HepG2 (cell line): Measurements from ENCODE around the gene IFI27L2. TPM values are rescaled to one million over a fixed set of nuclear protein-coding genes. Genes with fewer than 3 reads are reported as not detected.
A peak's percentile ranks its signal among the peaks of the same experiment; 100 is the strongest.

Experiments
- KDM5B ChIP-seq: sonication (generic); formaldehyde crosslinking; IDR thresholded peaks from 2 replicates; pipeline ENCODE4 v1.4.0; 2020; ENCODE audit warnings: missing genetic modification reagents, mild to moderate bottlenecking, borderline replicate concordance
- NFKB2 ChIP-seq: sonication (generic); formaldehyde crosslinking; IDR thresholded peaks from 2 replicates; pipeline ENCODE4 v1.4.0; 2020; ENCODE audit warnings: missing genetic modification reagents, borderline replicate concordance
- NR2F2 ChIP-seq: IDR thresholded peaks from 2 replicates; pipeline ENCODE4 v1.6.1; 2012; ENCODE audit warnings: low read depth, inconsistent platforms, borderline replicate concordance
- PHF8 ChIP-seq: sonication (generic); formaldehyde crosslinking; IDR thresholded peaks from 2 replicates; pipeline ENCODE4 v1.5.0; 2020; ENCODE audit warnings: missing genetic modification reagents
- RCOR2 ChIP-seq: IDR thresholded peaks from 2 replicates; pipeline ENCODE4 v1.6.1; 2016; ENCODE audit warnings: missing biosample characterization, missing genetic modification reagents
- SIN3A ChIP-seq: IDR thresholded peaks from 2 replicates; pipeline ENCODE4 v1.6.1; 2011; ENCODE audit warnings: low read depth, mild to moderate bottlenecking, control low read depth, low read length, borderline replicate concordance
- TEAD2 ChIP-seq: sonication (generic); formaldehyde crosslinking; IDR thresholded peaks from 2 replicates; pipeline ENCODE4 v1.9.0; 2021; ENCODE audit warnings: missing genetic modification reagents
- ZFP82 ChIP-seq: sonication (generic); formaldehyde crosslinking; IDR thresholded peaks from 2 replicates; pipeline ENCODE4 v1.5.1; 2020; ENCODE audit warnings: mild to moderate bottlenecking, missing genetic modification reagents, borderline replicate concordance
- ZNF329 ChIP-seq: sonication (generic); formaldehyde crosslinking; IDR thresholded peaks from 2 replicates; pipeline ENCODE4 v1.9.0; 2021; ENCODE audit warnings: low read depth, mild to moderate bottlenecking, missing genetic modification reagents
- ZNF496 ChIP-seq: sonication (generic); formaldehyde crosslinking; IDR thresholded peaks from 2 replicates; pipeline ENCODE4 v1.8.1; 2023; ENCODE audit warnings: mild to moderate bottlenecking, moderate library complexity, missing genetic modification reagents; ENCODE audit not compliant: insufficient replicate concordance
- ZNF660 ChIP-seq: sonication (generic); formaldehyde crosslinking; IDR thresholded peaks from 2 replicates; pipeline ENCODE4 v1.5.1; 2020; ENCODE audit warnings: mild to moderate bottlenecking, low read depth, missing genetic modification reagents, borderline replicate concordance
- ZNF790 ChIP-seq: sonication (generic); formaldehyde crosslinking; IDR thresholded peaks from 2 replicates; pipeline ENCODE4 v1.8.0; 2022; ENCODE audit warnings: missing genetic modification reagents, mild to moderate bottlenecking, borderline replicate concordance
- polyA plus RNA-seq, 8 experiments: library from polyadenylated mRNA; depleted of rRNA in 3 of 8; stranded (reverse) in 7 of 8; unstranded in 1 of 8; fragments of >200 nt; fragmentation: Illumina TruSeq in 4 of 8; extraction: Trizol in 4 of 8; gene quantifications; 2 replicates each; pipeline versions ENCODE4 v1.2.1 to v1.2.3, GENCODE V29; 2011 to 2016; ENCODE audit warnings: low read depth in 4 of 8, missing spikeins in 1 of 8, mixed read lengths in 1 of 8; ENCODE audit not compliant: insufficient read depth in 1 of 8
- total RNA-seq, 5 experiments: library from RNA; depleted of rRNA; stranded (reverse); fragments of >200 nt; fragmentation: Illumina TruSeq; extraction: Trizol; gene quantifications; 2 replicates each; pipeline ENCODE4 v1.2.3, GENCODE V29; 2016; ENCODE audit warnings: low read depth in 1 of 5
- TF ChIP-seq, protein P1 (sequence below): sonication (generic); formaldehyde crosslinking; conservative IDR thresholded peaks from 2 replicates; pipeline ENCODE4 v1.5.0; 2020; ENCODE audit warnings: missing genetic modification reagents
- TF ChIP-seq, protein P2 (sequence below): sonication (generic); formaldehyde crosslinking; conservative IDR thresholded peaks from 2 replicates; pipeline ENCODE4 v1.4.0; 2020; ENCODE audit warnings: mild to moderate bottlenecking, missing genetic modification reagents, moderate library complexity
- TF ChIP-seq, protein P3 (sequence below): sonication (generic); formaldehyde crosslinking; IDR thresholded peaks from 2 replicates; pipeline ENCODE4 v1.4.0; 2020; ENCODE audit warnings: missing genetic modification reagents
- TF ChIP-seq, protein P4 (sequence below): sonication (generic); formaldehyde crosslinking; IDR thresholded peaks from 2 replicates; pipeline ENCODE4 v1.4.0; 2020; ENCODE audit warnings: mild to moderate bottlenecking, missing genetic modification reagents, borderline replicate concordance
- TF ChIP-seq, protein P5 (sequence below): sonication (generic); formaldehyde crosslinking; IDR thresholded peaks from 2 replicates; pipeline ENCODE4 v1.5.0; 2020; ENCODE audit warnings: mild to moderate bottlenecking, missing genetic modification reagents, borderline replicate concordance

Gene IFI27L2
- total and polyA plus RNA-seq, 2 of the 13 experiments (the other 11 are each of a cell fraction or from before 2014, with no cell fraction given), result 4.3 to 4.8 TPM

DNA sequence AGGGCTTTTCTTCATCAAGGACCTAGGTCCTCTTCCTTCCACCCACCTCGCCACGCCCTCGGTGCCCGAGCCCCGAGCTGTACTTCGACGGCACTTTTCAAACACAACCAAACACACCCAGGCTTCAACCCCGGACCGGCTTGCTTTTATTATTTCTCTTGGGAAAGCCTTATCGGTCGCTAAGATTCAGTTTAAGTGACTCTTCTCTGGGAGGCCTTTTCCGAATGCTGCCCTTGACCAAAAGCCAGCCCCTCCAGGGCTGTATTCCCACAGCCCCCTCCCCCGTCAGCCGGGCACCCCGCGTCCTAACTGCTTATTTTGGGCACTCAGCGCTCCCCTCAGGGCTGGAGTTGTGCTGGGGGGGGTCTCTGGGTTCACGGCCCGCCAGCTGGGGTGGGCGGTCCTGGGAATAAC lies 44.1 kb upstream of the IFI27L2 start (continued):
- TF ChIP-seq, protein P1, sequence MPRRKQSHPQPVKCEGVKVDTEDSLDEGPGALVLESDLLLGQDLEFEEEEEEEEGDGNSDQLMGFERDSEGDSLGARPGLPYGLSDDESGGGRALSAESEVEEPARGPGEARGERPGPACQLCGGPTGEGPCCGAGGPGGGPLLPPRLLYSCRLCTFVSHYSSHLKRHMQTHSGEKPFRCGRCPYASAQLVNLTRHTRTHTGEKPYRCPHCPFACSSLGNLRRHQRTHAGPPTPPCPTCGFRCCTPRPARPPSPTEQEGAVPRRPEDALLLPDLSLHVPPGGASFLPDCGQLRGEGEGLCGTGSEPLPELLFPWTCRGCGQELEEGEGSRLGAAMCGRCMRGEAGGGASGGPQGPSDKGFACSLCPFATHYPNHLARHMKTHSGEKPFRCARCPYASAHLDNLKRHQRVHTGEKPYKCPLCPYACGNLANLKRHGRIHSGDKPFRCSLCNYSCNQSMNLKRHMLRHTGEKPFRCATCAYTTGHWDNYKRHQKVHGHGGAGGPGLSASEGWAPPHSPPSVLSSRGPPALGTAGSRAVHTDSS (CRISPR knock-in tag), result no peak
- TF ChIP-seq, protein P2, sequence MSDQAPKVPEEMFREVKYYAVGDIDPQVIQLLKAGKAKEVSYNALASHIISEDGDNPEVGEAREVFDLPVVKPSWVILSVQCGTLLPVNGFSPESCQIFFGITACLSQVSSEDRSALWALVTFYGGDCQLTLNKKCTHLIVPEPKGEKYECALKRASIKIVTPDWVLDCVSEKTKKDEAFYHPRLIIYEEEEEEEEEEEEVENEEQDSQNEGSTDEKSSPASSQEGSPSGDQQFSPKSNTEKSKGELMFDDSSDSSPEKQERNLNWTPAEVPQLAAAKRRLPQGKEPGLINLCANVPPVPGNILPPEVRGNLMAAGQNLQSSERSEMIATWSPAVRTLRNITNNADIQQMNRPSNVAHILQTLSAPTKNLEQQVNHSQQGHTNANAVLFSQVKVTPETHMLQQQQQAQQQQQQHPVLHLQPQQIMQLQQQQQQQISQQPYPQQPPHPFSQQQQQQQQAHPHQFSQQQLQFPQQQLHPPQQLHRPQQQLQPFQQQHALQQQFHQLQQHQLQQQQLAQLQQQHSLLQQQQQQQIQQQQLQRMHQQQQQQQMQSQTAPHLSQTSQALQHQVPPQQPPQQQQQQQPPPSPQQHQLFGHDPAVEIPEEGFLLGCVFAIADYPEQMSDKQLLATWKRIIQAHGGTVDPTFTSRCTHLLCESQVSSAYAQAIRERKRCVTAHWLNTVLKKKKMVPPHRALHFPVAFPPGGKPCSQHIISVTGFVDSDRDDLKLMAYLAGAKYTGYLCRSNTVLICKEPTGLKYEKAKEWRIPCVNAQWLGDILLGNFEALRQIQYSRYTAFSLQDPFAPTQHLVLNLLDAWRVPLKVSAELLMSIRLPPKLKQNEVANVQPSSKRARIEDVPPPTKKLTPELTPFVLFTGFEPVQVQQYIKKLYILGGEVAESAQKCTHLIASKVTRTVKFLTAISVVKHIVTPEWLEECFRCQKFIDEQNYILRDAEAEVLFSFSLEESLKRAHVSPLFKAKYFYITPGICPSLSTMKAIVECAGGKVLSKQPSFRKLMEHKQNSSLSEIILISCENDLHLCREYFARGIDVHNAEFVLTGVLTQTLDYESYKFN (CRISPR knock-in tag), result 0 out of 2 replicates have a peak, but pooled peaks have one; percentile 3
- TF ChIP-seq PHF8, result peak; percentile 45; the same call in 1 of the 2 replicates
- TF ChIP-seq, protein P3, sequence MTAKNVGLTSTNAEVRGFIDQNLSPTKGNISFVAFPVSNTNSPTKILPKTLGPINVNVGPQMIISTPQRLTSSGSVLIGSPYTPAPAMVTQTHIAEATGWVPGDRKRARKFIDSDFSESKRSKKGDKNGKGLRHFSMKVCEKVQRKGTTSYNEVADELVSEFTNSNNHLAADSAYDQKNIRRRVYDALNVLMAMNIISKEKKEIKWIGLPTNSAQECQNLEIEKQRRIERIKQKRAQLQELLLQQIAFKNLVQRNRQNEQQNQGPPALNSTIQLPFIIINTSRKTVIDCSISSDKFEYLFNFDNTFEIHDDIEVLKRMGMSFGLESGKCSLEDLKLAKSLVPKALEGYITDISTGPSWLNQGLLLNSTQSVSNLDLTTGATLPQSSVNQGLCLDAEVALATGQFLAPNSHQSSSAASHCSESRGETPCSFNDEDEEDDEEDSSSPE (CRISPR knock-in tag), result 0 out of 2 replicates have a peak, but pooled peaks have one; percentile 5
- no peak for TF ChIP-seq NFKB2
- TF ChIP-seq ZNF329 (CRISPR knock-in tag), result no peak
- no peak for TF ChIP-seq ZNF660 (CRISPR knock-in tag)
- no peak for TF ChIP-seq ZNF496
- TF ChIP-seq ZNF790 (CRISPR knock-in tag), result no peak
- TF ChIP-seq KDM5B, result 0 out of 2 replicates have a peak, but pooled peaks have one; percentile 28
- TF ChIP-seq, protein P4, sequence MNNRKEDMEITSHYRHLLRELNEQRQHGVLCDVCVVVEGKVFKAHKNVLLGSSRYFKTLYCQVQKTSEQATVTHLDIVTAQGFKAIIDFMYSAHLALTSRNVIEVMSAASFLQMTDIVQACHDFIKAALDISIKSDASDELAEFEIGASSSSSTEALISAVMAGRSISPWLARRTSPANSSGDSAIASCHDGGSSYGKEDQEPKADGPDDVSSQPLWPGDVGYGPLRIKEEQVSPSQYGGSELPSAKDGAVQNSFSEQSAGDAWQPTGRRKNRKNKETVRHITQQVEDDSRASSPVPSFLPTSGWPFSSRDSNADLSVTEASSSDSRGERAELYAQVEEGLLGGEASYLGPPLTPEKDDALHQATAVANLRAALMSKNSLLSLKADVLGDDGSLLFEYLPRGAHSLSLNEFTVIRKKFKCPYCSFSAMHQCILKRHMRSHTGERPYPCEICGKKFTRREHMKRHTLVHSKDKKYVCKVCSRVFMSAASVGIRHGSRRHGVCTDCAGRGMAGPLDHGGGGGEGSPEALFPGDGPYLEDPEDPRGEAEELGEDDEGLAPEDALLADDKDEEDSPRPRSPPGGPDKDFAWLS (CRISPR knock-in tag), result no peak
- peak; percentile 32; the same call in 1 of the 2 replicates for TF ChIP-seq SIN3A
- TF ChIP-seq TEAD2 (CRISPR knock-in tag), result no peak
- TF ChIP-seq NR2F2, result peak; percentile 27; the same call in 1 of the 2 replicates
- TF ChIP-seq RCOR2 (CRISPR knock-in tag), result no peak
- TF ChIP-seq, protein P5, sequence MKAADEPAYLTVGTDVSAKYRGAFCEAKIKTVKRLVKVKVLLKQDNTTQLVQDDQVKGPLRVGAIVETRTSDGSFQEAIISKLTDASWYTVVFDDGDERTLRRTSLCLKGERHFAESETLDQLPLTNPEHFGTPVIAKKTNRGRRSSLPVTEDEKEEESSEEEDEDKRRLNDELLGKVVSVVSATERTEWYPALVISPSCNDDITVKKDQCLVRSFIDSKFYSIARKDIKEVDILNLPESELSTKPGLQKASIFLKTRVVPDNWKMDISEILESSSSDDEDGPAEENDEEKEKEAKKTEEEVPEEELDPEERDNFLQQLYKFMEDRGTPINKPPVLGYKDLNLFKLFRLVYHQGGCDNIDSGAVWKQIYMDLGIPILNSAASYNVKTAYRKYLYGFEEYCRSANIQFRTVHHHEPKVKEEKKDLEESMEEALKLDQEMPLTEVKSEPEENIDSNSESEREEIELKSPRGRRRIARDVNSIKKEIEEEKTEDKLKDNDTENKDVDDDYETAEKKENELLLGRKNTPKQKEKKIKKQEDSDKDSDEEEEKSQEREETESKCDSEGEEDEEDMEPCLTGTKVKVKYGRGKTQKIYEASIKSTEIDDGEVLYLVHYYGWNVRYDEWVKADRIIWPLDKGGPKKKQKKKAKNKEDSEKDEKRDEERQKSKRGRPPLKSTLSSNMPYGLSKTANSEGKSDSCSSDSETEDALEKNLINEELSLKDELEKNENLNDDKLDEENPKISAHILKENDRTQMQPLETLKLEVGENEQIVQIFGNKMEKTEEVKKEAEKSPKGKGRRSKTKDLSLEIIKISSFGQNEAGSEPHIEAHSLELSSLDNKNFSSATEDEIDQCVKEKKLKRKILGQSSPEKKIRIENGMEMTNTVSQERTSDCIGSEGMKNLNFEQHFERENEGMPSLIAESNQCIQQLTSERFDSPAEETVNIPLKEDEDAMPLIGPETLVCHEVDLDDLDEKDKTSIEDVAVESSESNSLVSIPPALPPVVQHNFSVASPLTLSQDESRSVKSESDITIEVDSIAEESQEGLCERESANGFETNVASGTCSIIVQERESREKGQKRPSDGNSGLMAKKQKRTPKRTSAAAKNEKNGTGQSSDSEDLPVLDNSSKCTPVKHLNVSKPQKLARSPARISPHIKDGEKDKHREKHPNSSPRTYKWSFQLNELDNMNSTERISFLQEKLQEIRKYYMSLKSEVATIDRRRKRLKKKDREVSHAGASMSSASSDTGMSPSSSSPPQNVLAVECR (CRISPR knock-in tag), result peak; percentile 7; the same call in 1 of the 2 replicates
- no peak for TF ChIP-seq ZFP82 (CRISPR knock-in tag)
